ENCODE results near the gene ADGRA1. TPM values are rescaled to one million over a fixed set of nuclear protein-coding genes. Genes with fewer than 3 reads are reported as not detected.

Gene ADGRA1
- total RNA-seq, 1 experiment from 2014 or later, result not detected

GRCh38 chr10:133142523-133143199, 54.9 kb downstream of the ADGRA1 start:
- Histone ChIP-seq H3K9me2 (replicated peaks; ENCODE audit: low read length) (no peaks in the 10 kb centered on the region), H3K27ac (ENCODE audit: low read length) (no peak overlapping the region), H3K9me3 (ENCODE audit: low read length) (no peaks in the 10 kb centered on the region), H3K9ac (ENCODE audit: low read length) (no peak overlapping the region), H3K27me3 (ENCODE audit: low read length) (no peaks in the 10 kb centered on the region), H3K4me2 (ENCODE audit: low read length) (no peak overlapping the region), H3K36me3 (ENCODE audit: low read depth, low read length) (no peaks in the 10 kb centered on the region), H3K4me1 (ENCODE audit: insufficient read depth, low read length) (peaks cover 2% of the 10 kb centered on the region; the same call in 1 of the 2 replicates), H4K20me1 (ENCODE audit: low read length) (no peaks in the 10 kb centered on the region), H3F3A (ENCODE audit: low read length, unreplicated experiment) (no peaks in the 10 kb centered on the region), H3K79me2 (ENCODE audit: low read length) (no peaks in the 10 kb centered on the region), H3K4me3 (ENCODE audit: low read length) (no peak overlapping the region), H2AFZ (ENCODE audit: low read length) (no peak overlapping the region)
- DNase-seq, result no peak
- POLR2A ChIA-PET (ENCODE audit: unreplicated experiment), result no interaction called here
- no TSS peak for BruUV-seq (replicated peaks)
- no peak for ATAC-seq
- intact Hi-C loops (cut with micrococcal nuclease), result loop anchor here (5.0 kb wide), 1 partner anchor 85 kb away; no protein-coding TSS in a partner anchor
- TF ChIP-seq EZH2phosphoT487 (IDR thresholded peaks at IDR 0.05; ENCODE audit: borderline replicate concordance, low read length) (no peak), CTCF (conservative IDR thresholded peaks at IDR 0.05; ENCODE audit: low read depth, low read length) (no peak), EZH2 (IDR thresholded peaks at IDR 0.05; ENCODE audit: low read length, unreplicated experiment) (no peak)
- CTCF ChIA-PET, result no interaction called here

- ChIA-PET POLR2A (ENCODE audit: unreplicated experiment) (no interaction called here), CTCF (no interaction called here)
- Histone ChIP-seq H3K4me3 (ENCODE audit: low read length) (no peak overlapping the region), H3K4me1 (ENCODE audit: insufficient read depth, low read length) (peaks cover 2% of the 10 kb centered on the region; the same call in 1 of the 2 replicates), H3F3A (ENCODE audit: low read length, unreplicated experiment) (no peaks in the 10 kb centered on the region), H3K9ac (ENCODE audit: low read length) (no peak overlapping the region), H3K27me3 (ENCODE audit: low read length) (peaks cover 4% of the 10 kb centered on the region; the same call in 1 of the 2 replicates), H3K79me2 (ENCODE audit: low read length) (no peaks in the 10 kb centered on the region), H4K20me1 (ENCODE audit: low read length) (no peaks in the 10 kb centered on the region), H3K9me3 (ENCODE audit: low read length) (no peaks in the 10 kb centered on the region), H3K36me3 (ENCODE audit: low read depth, low read length) (no peaks in the 10 kb centered on the region), H2AFZ (ENCODE audit: low read length) (no peak overlapping the region), H3K9me2 (replicated peaks; ENCODE audit: low read length) (no peaks in the 10 kb centered on the region), H3K27ac (ENCODE audit: low read length) (no peak overlapping the region), H3K4me2 (ENCODE audit: low read length) (no peak overlapping the region)
- no peak for DNase-seq
- ATAC-seq, result no peak
- TF ChIP-seq EZH2 (IDR thresholded peaks at IDR 0.05; ENCODE audit: low read length, unreplicated experiment) (no peak), EZH2phosphoT487 (IDR thresholded peaks at IDR 0.05; ENCODE audit: borderline replicate concordance, low read length) (no peak), CTCF (conservative IDR thresholded peaks at IDR 0.05; ENCODE audit: low read depth, low read length) (no peak)
- intact Hi-C loops (cut with micrococcal nuclease), result loop anchor here (5.0 kb wide), 1 partner anchor 84 kb away; no protein-coding TSS in a partner anchor
- BruUV-seq (replicated peaks), result no TSS peak
Measured at GRCh38 chr10:133143200-133143533, 55.4 kb downstream of the ADGRA1 start.

- H3K36me3 ChIP-seq (ENCODE audit: low read depth, low read length), result no peaks in the 10 kb centered on the region
- no peaks in the 10 kb centered on the region for H3K9me2 ChIP-seq (replicated peaks; ENCODE audit: low read length)
- BruUV-seq (replicated peaks), result no TSS peak
- ATAC-seq (no peak), DNase-seq (no peak)
- H2AFZ ChIP-seq (ENCODE audit: low read length), result no peak overlapping the region
- H3K79me2 ChIP-seq (ENCODE audit: low read length), result no peaks in the 10 kb centered on the region
- no peaks in the 10 kb centered on the region for H3K9me3 ChIP-seq (ENCODE audit: low read length)
- no peak overlapping the region for H3K9ac ChIP-seq (ENCODE audit: low read length)
- H3K4me1 ChIP-seq (ENCODE audit: insufficient read depth, low read length), result peaks cover 2% of the 10 kb centered on the region; the same call in 1 of the 2 replicates
- H3K4me2 ChIP-seq (ENCODE audit: low read length), result no peak overlapping the region
- intact Hi-C loops (cut with micrococcal nuclease), result loop anchor here (5.0 kb wide), 1 partner anchor 84 kb away; no protein-coding TSS in a partner anchor
- ChIA-PET POLR2A (ENCODE audit: unreplicated experiment) (no interaction called here), CTCF (no interaction called here)
- H3K27me3 ChIP-seq (ENCODE audit: low read length), result peaks cover 7% of the 10 kb centered on the region; the same call in 1 of the 2 replicates
- H3K27ac ChIP-seq (ENCODE audit: low read length), result no peak overlapping the region
- H3K4me3 ChIP-seq (ENCODE audit: low read length), result no peak overlapping the region
- H3F3A ChIP-seq (ENCODE audit: low read length, unreplicated experiment), result no peaks in the 10 kb centered on the region
- H4K20me1 ChIP-seq (ENCODE audit: low read length), result no peaks in the 10 kb centered on the region
- TF ChIP-seq EZH2phosphoT487 (IDR thresholded peaks at IDR 0.05; ENCODE audit: borderline replicate concordance, low read length), result no peak
- no peak for TF ChIP-seq EZH2 (IDR thresholded peaks at IDR 0.05; ENCODE audit: low read length, unreplicated experiment)
- no peak for TF ChIP-seq CTCF (conservative IDR thresholded peaks at IDR 0.05; ENCODE audit: low read depth, low read length)
Measured at GRCh38 chr10:133143546-133143945, 55.8 kb downstream of the ADGRA1 start.

Data from PC-3 (cell line).